Astrocyte (in vitro differentiated cells and primary cell): ENCODE results near the gene ANXA7.
"Not testable (repeated sequence)": the region's sequence is repeated elsewhere in the genome, so short reads cannot be mapped to it uniquely, and the experiment has no call there.

Experiments used
- EZH2 ChIP-seq: IDR thresholded peaks from 2 replicates; pipeline ENCODE4 v1.6.1; 2012; ENCODE audit warnings: mild to moderate bottlenecking, low read length, inconsistent platforms; ENCODE audit not compliant: insufficient read depth
- TF ChIP-seq, protein P1 (sequence below): IDR thresholded peaks from 2 replicates; pipeline ENCODE4 v1.5.1; 2011; ENCODE audit warnings: low read depth, mild to moderate bottlenecking, inconsistent platforms, low read length, moderate library complexity; ENCODE audit not compliant: insufficient read depth

DNA sequence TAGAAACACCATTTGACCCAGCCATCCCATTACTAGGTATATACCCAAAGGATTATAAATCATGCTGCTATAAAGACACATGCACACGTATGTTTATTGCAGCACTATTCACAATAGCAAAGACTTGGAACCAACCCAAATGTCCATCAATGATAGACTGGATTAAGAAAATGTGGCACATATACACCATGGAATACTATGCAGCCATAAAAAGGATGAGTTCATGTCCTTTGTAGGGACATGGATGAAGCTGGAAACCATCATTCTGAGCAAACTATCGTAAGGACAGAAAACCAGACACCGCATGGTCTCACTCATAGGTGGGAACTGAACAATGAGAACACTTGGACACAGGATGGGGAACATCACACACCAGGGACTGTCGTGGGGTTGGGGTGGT, 19.5 kb downstream of the ANXA7 start:
- TF ChIP-seq, protein P1, sequence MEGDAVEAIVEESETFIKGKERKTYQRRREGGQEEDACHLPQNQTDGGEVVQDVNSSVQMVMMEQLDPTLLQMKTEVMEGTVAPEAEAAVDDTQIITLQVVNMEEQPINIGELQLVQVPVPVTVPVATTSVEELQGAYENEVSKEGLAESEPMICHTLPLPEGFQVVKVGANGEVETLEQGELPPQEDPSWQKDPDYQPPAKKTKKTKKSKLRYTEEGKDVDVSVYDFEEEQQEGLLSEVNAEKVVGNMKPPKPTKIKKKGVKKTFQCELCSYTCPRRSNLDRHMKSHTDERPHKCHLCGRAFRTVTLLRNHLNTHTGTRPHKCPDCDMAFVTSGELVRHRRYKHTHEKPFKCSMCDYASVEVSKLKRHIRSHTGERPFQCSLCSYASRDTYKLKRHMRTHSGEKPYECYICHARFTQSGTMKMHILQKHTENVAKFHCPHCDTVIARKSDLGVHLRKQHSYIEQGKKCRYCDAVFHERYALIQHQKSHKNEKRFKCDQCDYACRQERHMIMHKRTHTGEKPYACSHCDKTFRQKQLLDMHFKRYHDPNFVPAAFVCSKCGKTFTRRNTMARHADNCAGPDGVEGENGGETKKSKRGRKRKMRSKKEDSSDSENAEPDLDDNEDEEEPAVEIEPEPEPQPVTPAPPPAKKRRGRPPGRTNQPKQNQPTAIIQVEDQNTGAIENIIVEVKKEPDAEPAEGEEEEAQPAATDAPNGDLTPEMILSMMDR = not testable (repeated sequence)
- TF ChIP-seq EZH2 = not testable (repeated sequence)
